ENCODE data around the gene SULT6B1.

DNA sequence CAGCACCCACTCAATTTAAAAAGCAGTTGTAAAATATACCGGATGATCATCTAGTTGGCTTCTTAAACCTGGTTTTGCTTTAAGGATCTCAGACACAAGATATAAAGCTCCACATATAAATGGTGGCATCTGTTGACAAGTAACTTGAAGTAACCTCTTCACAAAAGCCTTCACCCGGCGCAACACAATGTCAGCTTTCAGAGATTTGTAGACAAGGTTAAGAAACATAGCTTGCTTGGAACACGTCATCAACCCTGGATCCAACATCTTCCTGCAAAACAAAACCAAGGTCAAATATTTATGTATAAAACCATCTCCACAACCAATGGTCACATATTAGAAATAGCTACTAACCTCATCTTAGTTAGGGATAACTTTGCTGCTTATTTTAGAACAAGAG is 34.7 kb upstream of the SULT6B1 start:
- TF ChIP-seq MAFK (IDR thresholded peaks at IDR 0.05; ENCODE audit: low read depth, low read length) (no peak), MXI1 (IDR thresholded peaks at IDR 0.05; ENCODE audit: borderline replicate concordance, low read depth, low read length) (no peak), RAD21 (IDR thresholded peaks at IDR 0.05; ENCODE audit: low read length) (no peak), CTCF (conservative IDR thresholded peaks at IDR 0.05; ENCODE audit: low read depth, low read length) (no peak), POLR2A (IDR thresholded peaks at IDR 0.05; ENCODE audit: low read depth, low read length) (no peak), CEBPB (IDR thresholded peaks at IDR 0.05; ENCODE audit: low read depth, low read length) (no peak), SMC3 (IDR thresholded peaks at IDR 0.05; ENCODE audit: low read depth, low read length) (no peak), MAZ (IDR thresholded peaks at IDR 0.05; ENCODE audit: borderline replicate concordance, low read depth, low read length) (no peak), FOS (IDR thresholded peaks at IDR 0.05; ENCODE audit: low read depth, low read length) (no peak), NFE2L2 (IDR thresholded peaks at IDR 0.05; ENCODE audit: low read depth, low read length) (no peak)
- TF ChIP-seq, protein P1, sequence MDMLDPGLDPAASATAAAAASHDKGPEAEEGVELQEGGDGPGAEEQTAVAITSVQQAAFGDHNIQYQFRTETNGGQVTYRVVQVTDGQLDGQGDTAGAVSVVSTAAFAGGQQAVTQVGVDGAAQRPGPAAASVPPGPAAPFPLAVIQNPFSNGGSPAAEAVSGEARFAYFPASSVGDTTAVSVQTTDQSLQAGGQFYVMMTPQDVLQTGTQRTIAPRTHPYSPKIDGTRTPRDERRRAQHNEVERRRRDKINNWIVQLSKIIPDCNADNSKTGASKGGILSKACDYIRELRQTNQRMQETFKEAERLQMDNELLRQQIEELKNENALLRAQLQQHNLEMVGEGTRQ (IDR thresholded peaks at IDR 0.05; ENCODE audit: low read depth, low read length), result no peak
- TF ChIP-seq, protein P2, sequence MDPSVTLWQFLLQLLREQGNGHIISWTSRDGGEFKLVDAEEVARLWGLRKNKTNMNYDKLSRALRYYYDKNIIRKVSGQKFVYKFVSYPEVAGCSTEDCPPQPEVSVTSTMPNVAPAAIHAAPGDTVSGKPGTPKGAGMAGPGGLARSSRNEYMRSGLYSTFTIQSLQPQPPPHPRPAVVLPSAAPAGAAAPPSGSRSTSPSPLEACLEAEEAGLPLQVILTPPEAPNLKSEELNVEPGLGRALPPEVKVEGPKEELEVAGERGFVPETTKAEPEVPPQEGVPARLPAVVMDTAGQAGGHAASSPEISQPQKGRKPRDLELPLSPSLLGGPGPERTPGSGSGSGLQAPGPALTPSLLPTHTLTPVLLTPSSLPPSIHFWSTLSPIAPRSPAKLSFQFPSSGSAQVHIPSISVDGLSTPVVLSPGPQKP (IDR thresholded peaks at IDR 0.05; ENCODE audit: borderline replicate concordance, low read depth, low read length), result no peak

All from IMR-90 (cell line).